GM11168 (cell line): Measurements from ENCODE around the gene CNTN4.
"Not testable (repeated sequence)": the region's sequence is repeated elsewhere in the genome, so short reads cannot be mapped to it uniquely, and the experiment has no call there.

ENCODE experiments used
- in situ Hi-C: fragments of 300-500 bp; cut with MboI; formaldehyde crosslinking; loops from one replicate; pipeline ENCODE4 v1.12.0; 2022; ENCODE audit warnings: low sequenced_read_pairs; ENCODE audit not compliant: unreplicated experiment

Gene CNTN4

DNA sequence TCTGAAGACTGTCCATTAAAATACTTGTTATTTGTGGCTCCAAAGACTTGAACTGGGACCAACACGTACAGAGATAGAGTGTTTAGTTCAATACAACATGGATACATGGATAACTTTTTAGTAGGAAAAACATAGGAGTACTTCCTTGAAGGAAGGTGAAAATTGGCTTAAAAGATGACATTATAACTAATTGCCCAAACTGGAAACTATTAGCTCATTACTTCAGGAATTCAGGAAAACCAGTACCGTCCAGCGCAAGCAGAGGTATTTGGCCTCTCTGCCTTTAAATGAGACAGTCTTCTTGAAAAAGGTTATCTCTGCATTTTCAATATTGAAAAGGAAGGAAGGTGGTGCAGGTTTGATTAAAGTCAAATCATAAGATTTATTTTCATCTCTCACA is 777.0 kb downstream of the CNTN4 start:
- in situ Hi-C loops = no loop called here

DNA sequence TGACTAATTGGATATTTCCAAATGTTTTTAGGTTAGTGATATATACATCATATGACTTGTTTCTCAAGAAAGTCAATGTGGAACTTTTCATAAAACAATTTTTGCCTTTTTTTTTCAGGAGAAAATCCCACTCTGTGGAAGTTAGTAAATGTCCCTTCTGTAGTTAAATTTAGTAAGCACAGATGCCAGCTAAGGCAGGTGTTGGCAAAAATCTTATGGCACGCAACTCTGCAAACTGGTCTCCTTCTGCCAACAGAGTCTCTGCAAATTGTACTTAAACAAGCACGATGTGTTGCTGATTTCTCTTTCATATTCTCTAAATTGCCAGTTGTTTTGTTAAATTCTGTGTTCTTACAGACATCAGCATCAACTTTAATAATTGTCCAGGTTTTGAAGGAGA is 777.7 kb downstream of the CNTN4 start:
- in situ Hi-C loops = no loop called here

DNA sequence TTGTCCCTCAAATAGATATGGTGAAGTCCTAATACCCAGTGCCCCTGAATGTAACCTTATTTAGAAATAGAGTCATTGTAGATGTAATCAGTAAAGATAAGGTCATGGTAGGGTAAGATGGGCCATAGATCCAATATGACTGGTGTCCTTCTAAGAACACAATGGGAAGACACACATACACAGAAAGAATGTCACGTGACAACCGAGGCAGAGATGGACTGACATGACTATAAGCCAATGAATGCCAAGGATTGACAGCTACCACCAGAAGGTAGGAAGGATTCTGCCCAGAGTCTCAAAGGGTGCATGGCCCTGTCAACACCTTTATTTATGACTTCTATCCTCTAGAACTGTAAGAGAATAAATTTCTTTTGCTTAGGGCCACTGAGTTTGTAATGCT is 780.4 kb downstream of the CNTN4 start:
- in situ Hi-C loops = no loop called here

DNA sequence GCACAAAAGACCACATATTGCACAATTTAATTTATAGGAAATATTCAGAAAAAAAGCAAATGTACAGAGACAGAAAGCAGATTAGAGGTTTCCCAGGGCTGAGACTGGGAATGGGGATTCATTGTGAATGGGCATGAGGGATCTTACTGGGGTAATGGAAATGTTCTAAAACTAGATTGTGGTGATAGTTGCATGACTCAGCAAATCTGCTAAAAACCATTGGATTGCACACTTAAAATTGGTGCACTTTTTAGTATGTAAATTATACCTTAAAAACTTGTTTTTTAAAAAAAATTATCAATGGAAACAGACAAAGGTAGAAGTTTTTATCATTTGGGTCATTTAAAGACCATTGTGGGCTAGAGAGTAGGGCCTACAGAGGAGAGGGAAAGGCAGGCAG is 780.9 kb downstream of the CNTN4 start:
- in situ Hi-C loops = no loop called here

DNA sequence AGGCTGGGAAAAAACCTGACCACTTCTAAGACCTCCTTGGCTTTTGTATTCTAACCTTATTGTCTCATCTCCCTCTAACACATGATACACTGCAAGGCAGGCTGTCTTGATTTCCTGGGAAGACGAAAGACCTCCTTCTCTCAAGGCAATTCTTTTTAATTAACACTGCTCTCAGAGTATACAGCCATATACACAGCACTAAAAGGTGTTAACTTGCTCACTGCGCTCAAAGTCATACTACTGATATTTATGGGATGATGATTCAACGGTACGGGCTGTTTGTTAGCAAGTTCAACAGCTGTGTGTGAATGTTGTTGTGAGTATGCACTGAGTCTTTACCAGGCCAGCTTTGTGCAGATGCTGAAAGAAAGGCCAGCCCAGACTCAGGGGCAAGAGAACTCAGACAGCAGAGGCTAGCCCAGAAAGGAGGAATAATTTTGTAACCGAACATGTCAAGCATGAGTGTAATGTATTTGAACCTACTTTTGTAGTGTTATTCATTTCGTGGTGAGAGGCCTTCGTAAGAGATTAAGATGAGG is 781.6 kb downstream of the CNTN4 start:
- in situ Hi-C loops = no loop called here

DNA sequence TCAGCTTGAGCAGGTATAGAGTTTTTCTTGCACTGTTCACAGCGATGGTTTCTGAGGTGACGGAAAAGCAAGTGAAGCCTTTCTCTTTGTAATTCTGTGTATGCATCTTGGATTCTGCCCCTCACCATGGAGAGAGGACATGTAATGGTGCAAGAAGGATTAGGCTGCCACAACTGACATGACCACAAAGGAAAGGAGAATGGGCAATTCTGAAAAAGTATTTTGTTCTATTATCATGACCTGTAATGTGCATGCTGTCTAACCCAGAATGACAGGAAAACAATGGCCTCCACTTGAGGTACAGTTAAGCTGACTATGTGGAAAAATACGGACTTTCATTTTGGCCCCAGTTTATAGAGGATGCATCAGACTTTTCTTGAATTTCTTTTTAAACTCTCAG is 784.6 kb downstream of the CNTN4 start:
- in situ Hi-C loops = no loop called here

DNA sequence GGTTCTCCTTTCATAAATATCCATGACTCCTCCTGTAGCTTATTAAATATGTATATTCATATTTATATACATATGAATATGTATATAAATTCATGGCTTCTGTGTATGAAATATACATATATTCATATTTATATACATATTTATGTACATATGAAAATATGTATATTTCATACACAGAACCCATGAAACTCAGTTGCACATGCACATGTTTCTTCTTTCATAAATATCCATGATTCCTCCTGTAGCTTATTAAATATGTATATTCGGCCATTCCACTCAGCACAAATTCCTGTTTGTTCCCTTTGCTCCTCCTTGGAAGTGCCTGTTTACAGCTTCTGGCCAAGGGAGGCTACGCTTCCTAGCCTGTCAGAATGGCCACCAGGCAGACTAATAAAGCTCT is 789.9 kb downstream of the CNTN4 start:
- in situ Hi-C loops = no loop called here

DNA sequence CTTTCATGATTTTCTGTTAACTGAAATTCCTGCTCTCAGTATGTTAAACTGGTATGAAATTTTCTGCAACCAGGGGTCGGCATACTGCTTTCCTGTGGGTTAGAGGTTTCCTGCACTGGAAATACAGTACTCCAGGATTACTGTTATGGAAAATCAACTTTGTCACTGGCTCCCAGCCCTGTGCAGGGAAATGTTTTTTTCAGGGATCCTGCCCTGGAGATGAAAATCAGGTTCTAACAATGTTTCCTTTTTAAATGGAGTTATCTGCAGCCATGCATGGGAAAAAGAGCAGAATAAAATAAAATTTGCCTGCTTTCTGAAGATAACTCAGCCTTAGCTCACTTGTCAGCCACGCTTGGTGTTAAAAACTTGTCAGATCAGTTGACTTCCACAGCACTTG is 791.1 kb downstream of the CNTN4 start:
- in situ Hi-C loops = no loop called here

DNA sequence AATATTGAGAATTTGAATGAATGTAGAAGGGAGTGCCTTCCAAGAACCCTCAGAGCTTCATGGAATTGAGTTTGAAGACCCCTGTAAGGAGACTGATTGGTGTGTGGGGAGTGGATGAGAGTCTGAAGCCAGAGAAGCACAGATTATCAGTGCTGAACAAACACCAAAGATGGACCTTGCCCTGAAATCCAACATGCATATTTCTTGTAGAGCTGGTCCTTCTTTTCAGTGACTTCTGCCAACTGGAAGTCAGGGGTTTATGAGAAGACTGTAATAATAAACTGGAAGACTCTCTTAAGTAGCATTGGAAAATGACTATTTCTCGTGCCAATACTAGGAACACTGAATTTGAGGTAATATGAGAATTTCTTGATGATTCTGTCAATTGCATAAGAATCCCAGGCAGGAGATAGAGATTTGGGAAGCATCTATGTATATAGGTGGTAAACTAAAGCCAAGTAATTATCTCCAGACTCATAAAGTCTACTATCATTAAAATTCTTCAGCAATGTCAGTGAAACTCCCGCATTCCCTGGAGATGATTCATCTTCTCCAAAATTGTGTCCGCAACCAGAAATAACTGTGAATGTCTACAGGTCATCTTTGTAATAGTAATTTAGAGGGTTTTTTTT is 797.8 kb downstream of the CNTN4 start:
- in situ Hi-C loops = no loop called here

DNA sequence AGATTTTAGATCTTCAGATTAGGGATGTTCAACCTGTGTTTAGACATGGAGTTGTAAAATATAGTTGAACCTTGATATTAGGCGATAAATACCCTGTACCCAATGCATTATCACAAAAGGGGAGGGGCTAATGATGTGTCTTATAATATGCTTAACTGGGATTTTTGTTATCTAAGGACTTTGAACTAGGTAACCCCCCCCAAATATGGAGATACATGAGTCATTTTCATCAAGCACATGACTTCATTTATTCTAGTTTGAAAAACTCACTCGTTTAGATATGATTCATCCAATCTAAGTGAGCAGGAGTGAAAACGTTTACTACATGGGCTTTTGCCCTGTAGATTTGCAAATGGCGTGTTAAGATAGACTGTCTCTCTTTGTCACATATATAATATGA is 799.2 kb downstream of the CNTN4 start:
- in situ Hi-C loops = no loop called here

DNA sequence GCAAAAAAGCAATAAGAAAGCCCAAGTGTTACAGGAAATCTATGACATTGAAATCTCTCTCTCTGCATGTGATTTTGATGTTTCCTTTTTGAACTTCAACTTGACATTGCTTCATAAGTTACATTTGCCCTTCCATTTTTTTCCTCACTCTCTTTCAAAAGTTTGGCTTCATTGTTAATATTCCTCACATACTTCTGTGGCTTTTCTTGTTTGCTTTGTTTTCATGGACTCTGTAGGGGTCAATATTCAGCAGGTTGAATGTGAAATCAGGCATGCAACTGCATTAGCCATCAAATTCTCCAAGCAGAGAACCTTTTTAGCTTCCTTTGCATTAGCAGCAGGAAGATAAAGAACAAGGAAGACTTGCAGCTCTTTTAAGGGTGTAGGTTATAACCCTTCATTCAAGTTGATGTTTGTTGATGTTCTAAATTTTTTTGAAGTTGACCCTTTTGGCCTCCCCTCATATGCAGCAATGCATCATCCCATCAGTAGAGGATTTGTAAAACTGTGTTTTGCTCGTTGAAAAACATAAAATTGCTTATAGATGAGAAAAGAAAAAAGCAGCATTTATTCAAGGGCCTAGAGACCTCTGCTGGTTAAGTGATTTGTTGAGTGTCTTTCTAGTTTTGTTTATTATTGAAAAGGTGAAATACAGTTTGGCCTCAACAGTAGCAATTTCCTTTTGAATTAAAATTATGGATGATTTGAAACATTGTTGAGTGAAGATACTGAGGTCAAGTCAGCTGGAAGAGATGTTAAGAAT is 800.1 kb downstream of the CNTN4 start:
- in situ Hi-C loops = no loop called here

DNA sequence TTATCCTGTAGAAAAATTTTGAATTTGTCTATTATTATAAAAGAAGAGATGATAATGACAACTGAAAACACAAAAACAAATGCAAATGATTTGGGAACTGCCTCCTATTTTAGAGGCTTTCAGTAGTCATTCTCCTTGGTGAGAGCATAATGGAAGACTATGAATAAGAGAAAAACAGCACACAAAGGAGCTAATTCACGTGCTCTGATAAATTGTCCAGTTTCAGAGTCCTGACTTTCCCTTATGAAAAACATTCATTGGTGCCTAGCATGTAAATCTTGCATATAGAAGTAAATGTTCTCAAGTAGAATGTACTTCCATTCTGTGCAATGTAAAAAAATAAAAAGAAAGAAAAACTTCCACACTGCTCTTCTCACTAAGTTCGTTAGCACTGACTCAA is 805.4 kb downstream of the CNTN4 start:
- in situ Hi-C loops = no loop called here

DNA sequence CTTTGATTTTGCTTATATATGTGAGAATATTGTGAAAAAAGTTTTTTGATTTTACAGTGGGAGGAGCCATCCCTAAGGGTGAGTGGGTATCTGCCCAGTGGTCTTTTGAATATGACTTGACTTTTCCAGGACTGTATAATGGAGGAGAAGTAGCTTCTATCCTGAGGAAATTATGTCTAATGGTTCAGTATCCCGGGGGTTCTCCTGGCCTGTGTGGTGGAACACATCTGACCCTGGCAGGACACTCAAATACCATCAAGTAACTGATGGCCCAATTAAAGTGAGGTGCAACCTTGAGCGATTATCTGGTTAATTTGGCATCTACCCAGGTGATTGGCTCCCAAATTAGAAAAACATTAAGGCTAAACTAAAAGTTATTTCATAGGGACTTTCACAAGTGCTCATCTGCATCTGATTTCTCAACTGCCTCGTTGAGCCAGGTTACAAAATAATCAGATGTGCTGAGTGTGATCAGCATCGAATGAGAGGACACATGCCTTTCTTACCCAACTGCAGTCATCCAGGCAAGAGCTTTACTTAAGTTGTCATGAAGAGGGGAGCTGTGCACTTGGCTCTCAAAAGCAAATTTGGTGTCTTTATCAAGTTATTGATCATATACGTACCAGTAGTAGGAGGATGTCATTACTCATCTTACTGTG is 810.2 kb downstream of the CNTN4 start:
- in situ Hi-C loops = no loop called here

DNA sequence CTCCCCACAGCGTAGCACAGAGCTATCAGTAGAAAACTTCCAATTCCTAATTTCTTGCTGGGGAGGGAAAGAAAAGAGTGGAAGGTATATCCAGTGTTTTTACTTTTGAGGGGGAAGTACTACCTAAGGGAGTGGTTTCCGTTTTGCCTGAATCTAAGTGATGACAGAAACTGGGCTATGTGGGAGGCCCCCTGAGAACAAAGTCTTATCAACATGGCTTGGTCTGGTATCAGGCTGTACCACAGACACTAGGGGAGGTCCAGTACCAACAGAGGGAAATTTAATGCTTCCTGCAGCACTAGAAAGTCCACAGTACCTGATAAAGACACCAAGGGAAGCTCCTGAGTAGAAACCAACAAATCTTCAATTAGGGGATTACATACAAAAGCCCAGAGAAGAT is 812.3 kb downstream of the CNTN4 start:
- in situ Hi-C loops = no loop called here

DNA sequence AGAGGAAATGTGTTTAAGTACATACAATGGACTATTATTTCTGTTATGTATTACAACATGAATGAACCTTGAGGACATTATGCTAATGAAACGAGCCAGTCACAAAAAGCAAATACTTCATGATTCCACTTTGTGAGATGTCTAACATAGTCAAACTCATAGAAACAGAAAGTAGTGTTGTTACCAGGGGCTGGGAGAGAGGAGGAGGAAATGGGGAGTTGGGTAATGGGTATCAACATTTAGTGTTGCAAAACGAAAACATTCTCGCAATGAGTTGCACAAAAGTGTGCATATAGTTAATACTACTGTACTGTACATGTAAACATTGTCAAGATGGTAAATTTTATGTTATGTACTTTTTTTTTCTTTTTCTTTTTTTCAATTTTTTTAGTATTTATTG is 817.2 kb downstream of the CNTN4 start:
- in situ Hi-C loops = no loop called here

DNA sequence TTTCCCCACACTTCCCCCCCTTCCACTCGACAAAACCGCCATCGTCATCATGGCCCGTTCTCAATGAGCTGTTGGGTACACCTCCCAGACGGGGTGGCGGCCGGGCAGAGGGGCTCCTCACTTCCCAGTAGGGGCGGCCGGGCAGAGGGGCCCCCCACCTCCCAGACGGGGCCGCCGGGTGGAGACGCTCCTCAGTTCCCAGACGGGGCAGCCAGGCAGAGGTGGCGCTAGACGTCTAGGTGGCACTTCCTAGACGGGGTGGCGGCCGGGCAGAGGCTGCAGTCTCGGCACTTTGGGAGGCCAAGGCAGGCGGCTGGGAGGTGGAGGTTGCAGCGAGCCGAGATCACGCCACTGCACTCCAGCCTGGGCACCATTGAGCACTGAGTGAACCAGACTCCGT is 818.0 kb downstream of the CNTN4 start:
- in situ Hi-C loops = not testable (repeated sequence)

DNA sequence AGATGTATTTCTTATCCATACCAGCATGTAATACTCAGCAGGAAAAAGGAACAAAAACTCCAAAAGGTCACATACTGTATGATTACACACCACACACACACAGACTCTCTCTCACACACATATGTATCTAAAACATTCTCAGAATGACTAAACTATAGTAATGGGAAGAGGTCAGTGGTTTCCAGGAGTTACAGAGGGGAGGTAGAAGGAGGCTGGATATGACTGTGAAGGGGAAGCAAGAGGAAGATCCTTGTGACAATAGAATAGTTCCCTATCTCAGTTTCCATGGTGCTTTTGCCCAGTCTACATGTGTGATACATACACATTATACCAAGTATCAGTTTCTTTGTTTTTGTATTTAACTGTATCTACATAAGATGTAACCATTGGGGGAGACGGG is 821.4 kb downstream of the CNTN4 start:
- in situ Hi-C loops = no loop called here

DNA sequence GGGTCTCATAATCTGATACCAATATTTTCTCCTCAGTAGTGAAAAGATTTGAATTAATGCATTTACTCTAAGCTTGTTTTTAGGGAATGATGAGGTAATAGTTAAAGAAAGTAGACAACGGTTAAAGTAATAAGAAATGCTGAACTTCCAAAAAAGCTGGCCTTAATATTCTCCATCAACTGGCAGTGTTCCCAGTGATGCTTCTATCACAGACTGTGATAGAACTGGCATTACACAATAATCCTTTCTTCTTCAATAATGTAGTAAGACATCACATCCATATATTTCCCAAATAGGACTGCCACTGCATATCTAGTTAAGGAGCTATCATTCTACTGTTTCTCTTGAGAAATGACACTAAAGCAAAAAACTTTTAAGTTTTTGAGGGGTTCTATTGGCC is 822.8 kb downstream of the CNTN4 start:
- in situ Hi-C loops = no loop called here

DNA sequence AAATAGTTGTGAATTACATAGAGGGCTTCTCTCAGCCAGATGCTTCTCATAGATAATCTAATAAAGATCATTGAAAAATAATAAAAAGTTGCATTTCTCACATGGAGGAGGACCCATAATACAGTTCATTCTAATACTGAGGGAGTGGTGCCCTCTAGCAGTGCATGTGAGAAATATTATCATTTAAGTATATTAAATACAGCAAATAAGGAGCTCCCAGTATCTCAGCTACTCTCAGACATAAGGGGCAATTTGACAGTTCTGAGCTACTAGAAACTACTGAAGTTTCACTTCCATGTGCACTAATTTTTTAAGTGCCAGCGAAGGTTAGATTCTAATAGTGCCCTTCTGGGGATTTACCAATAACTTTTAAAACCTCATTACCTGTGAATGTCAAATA is 823.2 kb downstream of the CNTN4 start:
- in situ Hi-C loops = no loop called here

DNA sequence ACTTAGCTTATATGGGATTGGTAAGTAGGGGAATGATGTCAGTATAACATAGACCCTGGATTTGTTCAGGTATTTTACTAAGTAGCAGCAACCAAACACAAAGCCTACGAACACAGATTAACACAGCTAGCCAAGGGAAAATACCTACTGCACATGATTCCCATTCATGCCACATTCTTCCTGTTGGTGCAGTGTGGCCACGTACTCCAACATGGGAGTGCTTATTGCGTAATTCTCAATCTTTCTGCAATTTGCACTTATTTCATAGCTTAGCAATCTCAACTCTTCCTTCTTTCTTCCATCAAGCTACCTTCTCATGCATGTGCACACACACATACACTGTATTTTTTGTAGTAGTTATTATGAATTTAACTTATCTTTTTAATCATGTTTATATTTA is 824.7 kb downstream of the CNTN4 start:
- in situ Hi-C loops = no loop called here

DNA sequence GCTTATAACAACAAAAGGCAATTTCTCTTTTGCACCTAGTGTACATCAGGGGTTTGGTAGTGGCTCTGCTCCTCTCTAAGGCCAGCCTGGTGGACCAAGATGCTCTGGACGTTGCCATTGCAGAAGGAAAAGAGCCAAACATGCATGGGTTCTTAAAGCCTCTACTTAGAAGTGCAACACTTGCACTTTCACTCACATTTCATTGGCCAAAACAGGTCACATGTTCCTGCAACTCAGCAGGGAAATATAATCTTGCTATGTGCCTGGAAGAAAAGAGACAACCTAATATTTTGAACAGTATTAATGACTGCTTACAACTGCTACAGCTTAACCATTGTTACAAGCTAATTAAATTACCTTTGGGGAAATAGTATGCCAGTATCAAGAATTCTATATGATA is 828.6 kb downstream of the CNTN4 start:
- in situ Hi-C loops = no loop called here
